CD14-positive monocyte (primary cell): Measurements from ENCODE around the gene GPR37. TPM values are rescaled to one million over a fixed set of nuclear protein-coding genes. Genes with fewer than 3 reads are reported as not detected.

Source experiments
- DNase-seq, 3 donors: peaks; one replicate each; pipeline ENCODE4 v3.0.0-alpha.2; 2011 to 2022
- H2AFZ ChIP-seq: 2 replicates; pipeline ENCODE4 v1.6.0; 2012; ENCODE audit warnings: mild to moderate bottlenecking, low read depth, low read length, inconsistent platforms; ENCODE audit not compliant: insufficient read depth, poor library complexity, severe bottlenecking
- H3K27ac ChIP-seq, 2 donors: 1 replicate in 1 of 2; 2 replicates in 1 of 2; pipeline ENCODE4 v1.5.1; 2012 to 2013; ENCODE audit warnings: low read length in 2 of 2, control low read depth in 1 of 2, inconsistent platforms in 1 of 2, low read depth in 1 of 2, mild to moderate bottlenecking in 1 of 2
- H3K27me3 ChIP-seq, 2 donors: one replicate each; pipeline versions ENCODE4 v1.6.0 to v1.6.1; 2011 to 2013; ENCODE audit warnings: low read length in 2 of 2; ENCODE audit not compliant: control insufficient read depth in 2 of 2, insufficient read depth in 2 of 2
- H3K36me3 ChIP-seq, 2 donors: replicated peaks in 1 of 2; 1 replicate in 1 of 2; 2 replicates in 1 of 2; pipeline versions ENCODE4 v1.5.1 to v1.6.1; 2012 to 2013; ENCODE audit warnings: low read length in 2 of 2, control low read depth in 1 of 2, inconsistent platforms in 1 of 2, mild to moderate bottlenecking in 1 of 2; ENCODE audit not compliant: insufficient read depth in 2 of 2, control insufficient read depth in 1 of 2
- H3K4me1 ChIP-seq, 2 donors: 1 replicate in 1 of 2; 2 replicates in 1 of 2; pipeline versions ENCODE4 v1.5.1 to v1.6.1; 2012 to 2013; ENCODE audit warnings: low read length in 2 of 2, control low read depth in 1 of 2, inconsistent platforms in 1 of 2, mild to moderate bottlenecking in 1 of 2, moderate library complexity in 1 of 2; ENCODE audit not compliant: insufficient read depth in 2 of 2, control insufficient read depth in 1 of 2
- H3K4me2 ChIP-seq: replicated peaks from 2 replicates; pipeline ENCODE3; 2012; ENCODE audit warnings: low read length, moderate library complexity, mild to moderate bottlenecking; ENCODE audit not compliant: poor library complexity, severe bottlenecking; ENCODE audit errors: extremely low read depth
- H3K4me3 ChIP-seq, 3 experiments: fragments of 200-600 bp in 1 of 3; sonication (generic) in 1 of 3; replicated peaks in 1 of 3; 1 replicate in 2 of 3; 2 replicates in 1 of 3; pipeline ENCODE4 v1.5.1; 2011 to 2013; ENCODE audit warnings: low read length in 3 of 3, mild to moderate bottlenecking in 3 of 3, control low read depth in 2 of 3, low read depth in 2 of 3, inconsistent platforms in 1 of 3, moderate library complexity in 1 of 3
- H3K79me2 ChIP-seq: 2 replicates; pipeline ENCODE4 v1.6.0; 2012; ENCODE audit warnings: mild to moderate bottlenecking, control low read depth, inconsistent platforms, low read length, moderate library complexity; ENCODE audit not compliant: insufficient read depth
- H3K9ac ChIP-seq: 2 replicates; pipeline ENCODE4 v1.6.0; 2017; ENCODE audit warnings: low read length, mild to moderate bottlenecking; ENCODE audit not compliant: insufficient read depth, poor library complexity, severe bottlenecking
- H3K9me3 ChIP-seq, 2 donors: replicated peaks in 1 of 2; 1 replicate in 1 of 2; 2 replicates in 1 of 2; pipeline versions ENCODE4 v1.5.1 to v1.6.1; 2012 to 2013; ENCODE audit warnings: low read length in 2 of 2, control low read depth in 1 of 2; ENCODE audit not compliant: control insufficient read depth in 1 of 2, insufficient read depth in 1 of 2
- H4K20me1 ChIP-seq: 2 replicates; pipeline ENCODE4 v1.6.0; 2012; ENCODE audit warnings: mild to moderate bottlenecking, low read length, control low read depth, moderate library complexity; ENCODE audit not compliant: insufficient read depth
- H3K27ac Mint-ChIP-seq, 7 donors: one replicate each; pipeline ENCODE4 v1.8.0; 2020; ENCODE audit warnings: mild to moderate bottlenecking in 7 of 7, mixed read lengths in 7 of 7, moderate library complexity in 6 of 7, inconsistent platforms in 2 of 7
- H3K27me3 Mint-ChIP-seq, 3 donors: one replicate each; pipeline ENCODE4 v1.8.0; 2021 to 2022; ENCODE audit warnings: low read depth in 3 of 3, mild to moderate bottlenecking in 3 of 3, mixed read lengths in 3 of 3, moderate library complexity in 3 of 3, inconsistent platforms in 1 of 3
- H3K36me3 Mint-ChIP-seq, 2 donors: one replicate each; pipeline ENCODE4 v1.8.0; 2020; ENCODE audit warnings: mixed read lengths in 2 of 2, inconsistent platforms in 1 of 2, mild to moderate bottlenecking in 1 of 2
- H3K4me1 Mint-ChIP-seq: one replicate; pipeline ENCODE4 v1.8.0; 2020; ENCODE audit warnings: mild to moderate bottlenecking, mixed read lengths
- H3K4me3 Mint-ChIP-seq, 2 donors: one replicate each; pipeline ENCODE4 v1.8.0; 2020; ENCODE audit warnings: mild to moderate bottlenecking in 2 of 2, mixed read lengths in 2 of 2, moderate library complexity in 1 of 2
- H3K9me3 Mint-ChIP-seq, 7 donors: one replicate each; pipeline ENCODE4 v1.8.0; 2020 to 2022; ENCODE audit warnings: mixed read lengths in 7 of 7, mild to moderate bottlenecking in 6 of 7, moderate library complexity in 6 of 7, inconsistent platforms in 2 of 7
- CTCF ChIP-seq: fragments of 200-600 bp; IDR thresholded peaks from one replicate; pipeline ENCODE4 v1.8.0; 2022; ENCODE audit warnings: antibody characterized with exemption, mild to moderate bottlenecking
- WGBS: methylation state at CpG from one replicate; pipeline ENCODE4 v1.1.5; 2013; ENCODE audit warnings: missing lambda C conversion rate; ENCODE audit not compliant: insufficient coverage; 5-methylcytosine and 5-hydroxymethylcytosine counted together
- intact Hi-C, 2 donors: fragments of 100-400 bp; cut with micrococcal nuclease; formaldehyde crosslinking; loops; one replicate each; pipeline versions ENCODE4 v1.15.0 to v1.15.1; 2023
- polyA plus RNA-seq, 3 donors: library from polyadenylated mRNA; depleted of rRNA in 1 of 3; unstranded in 2 of 3; stranded (reverse) in 1 of 3; fragments of 300-500 nt in 2 of 3; fragments of >200 nt in 1 of 3; fragmentation: Illumina TruSeq in 2 of 3; gene quantifications; 1 replicate in 2 of 3; 2 replicates in 1 of 3; pipeline ENCODE4 v1.2.3, GENCODE V29; 2012 to 2021

Gene GPR37
- polyA plus RNA-seq, 3 donors, result not detected

GRCh38 chr7:124718032-124718766, 47.4 kb downstream of the GPR37 start:
- peaks cover 0 to 8% (median 2%) of the 10 kb centered on the region in 7 donors for H3K9me3 Mint-ChIP-seq
- no peak overlapping the region for H3K4me3 Mint-ChIP-seq
- Histone ChIP-seq H3K27ac (no peak overlapping the region), H3K4me2 (no peak overlapping the region), H2AFZ (no peak overlapping the region), H3K36me3 (no peaks in the 10 kb centered on the region), H3K27me3 (no peaks in the 10 kb centered on the region), H3K4me1 (no peaks in the 10 kb centered on the region), H3K9ac (no peak overlapping the region), H3K9me3 (peaks cover 0 to 2% of the 10 kb centered on the region in 2 donors), H4K20me1 (no peaks in the 10 kb centered on the region), H3K79me2 (no peaks in the 10 kb centered on the region), H3K4me3 (no peak overlapping the region)
- no peaks in the 10 kb centered on the region for H3K36me3 Mint-ChIP-seq
- no peak for TF ChIP-seq CTCF
- no peak overlapping the region for H3K27ac Mint-ChIP-seq
- peaks cover 0 to 2% (median 0%) of the 10 kb centered on the region in 3 donors for H3K27me3 Mint-ChIP-seq
- DNase-seq, result no peak
- WGBS, result 80% methylated on average over 1 of the region's 4 CpGs
- intact Hi-C loops, result no loop called here
- H3K4me1 Mint-ChIP-seq, result no peaks in the 10 kb centered on the region

GRCh38 chr7:124716894-124717293, 48.7 kb downstream of the GPR37 start:
- no peak overlapping the region for H2AFZ ChIP-seq
- intact Hi-C loops, result no loop called here
- H3K9me3 Mint-ChIP-seq, result peaks cover 0 to 7% (median 5%) of the 10 kb centered on the region in 7 donors
- H3K27me3 Mint-ChIP-seq, result peaks cover 0 to under 1% (median 0%) of the 10 kb centered on the region in 3 donors
- no peak overlapping the region for H3K9ac ChIP-seq
- H3K4me3 Mint-ChIP-seq, result no peak overlapping the region
- no peaks in the 10 kb centered on the region for H3K36me3 Mint-ChIP-seq
- H3K27me3 ChIP-seq, result no peaks in the 10 kb centered on the region
- H3K27ac Mint-ChIP-seq, result no peak overlapping the region
- no peak overlapping the region for H3K27ac ChIP-seq
- H3K4me1 Mint-ChIP-seq, result no peaks in the 10 kb centered on the region
- no peak for TF ChIP-seq CTCF
- H4K20me1 ChIP-seq, result no peaks in the 10 kb centered on the region
- WGBS, result no CpG with 5 or more reads among the region's 1 CpG
- no peaks in the 10 kb centered on the region for H3K4me1 ChIP-seq
- DNase-seq, result no peak
- H3K4me3 ChIP-seq, result no peak overlapping the region
- no peak overlapping the region for H3K4me2 ChIP-seq
- H3K9me3 ChIP-seq, result peaks cover 0 to 2% of the 10 kb centered on the region in 2 donors
- no peaks in the 10 kb centered on the region for H3K79me2 ChIP-seq
- no peaks in the 10 kb centered on the region for H3K36me3 ChIP-seq
